Upper lobe of left lung (tissue), 4 donors: ENCODE measurements around the gene CNN2.

Experiments
- EP300 ChIP-seq, 4 donors: sonication (generic); formaldehyde crosslinking; IDR thresholded peaks; one replicate each; pipeline ENCODE4 v1.5.1; 2017; ENCODE audit warnings: antibody characterized with exemption in 4 of 4, control low read depth in 2 of 4
- TF ChIP-seq, protein P1 (sequence below), 6 experiments: fragments of 450-650 bp in 4 of 6; fragments of 200-600 bp in 2 of 6; sonication (generic) in 2 of 6; IDR thresholded peaks; one replicate each; pipeline ENCODE4 v1.5.1; 2016 to 2019; ENCODE audit warnings: antibody characterized with exemption in 6 of 6

DNA sequence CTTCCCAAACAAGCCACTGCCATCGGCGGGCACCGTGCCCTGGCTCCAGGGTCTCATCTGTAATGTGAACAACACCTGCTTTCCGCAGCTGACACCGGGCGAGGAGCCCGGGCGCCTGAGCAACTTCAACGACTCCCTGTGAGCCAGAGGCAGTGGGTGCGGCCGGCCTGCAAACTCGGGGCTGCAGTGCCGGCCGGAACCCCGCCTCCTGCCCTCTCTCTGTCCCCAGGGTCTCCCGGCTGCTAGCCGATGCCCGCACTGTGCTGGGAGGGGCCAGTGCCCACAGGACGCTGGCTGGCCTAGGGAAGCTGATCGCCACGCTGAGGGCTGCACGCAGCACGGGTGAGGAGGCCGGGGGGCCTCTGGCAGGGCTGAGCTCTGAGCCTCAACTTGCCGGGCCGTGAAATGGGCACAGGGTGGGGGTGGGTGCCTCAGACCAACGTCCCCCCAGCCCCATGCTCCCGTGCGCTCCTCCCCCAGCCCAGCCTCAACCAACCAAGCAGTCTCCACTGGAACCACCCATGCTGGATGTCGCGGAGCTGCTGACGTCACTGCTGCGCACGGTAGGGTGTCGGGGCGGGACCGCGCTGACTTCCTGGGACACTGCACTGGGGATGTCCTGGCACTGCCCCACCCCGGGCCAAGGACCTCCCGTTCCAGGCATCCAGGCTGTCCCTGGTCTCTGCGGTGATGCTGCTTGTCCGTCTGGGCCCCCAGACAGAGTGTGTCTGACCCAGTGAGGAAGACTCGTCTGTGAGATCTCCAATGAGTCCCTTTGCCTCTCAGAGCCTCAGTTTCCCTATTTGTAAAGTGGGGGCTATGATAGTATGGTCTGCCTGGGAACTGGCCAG is 15.7 kb downstream of the CNN2 start:
- TF ChIP-seq, protein P1, sequence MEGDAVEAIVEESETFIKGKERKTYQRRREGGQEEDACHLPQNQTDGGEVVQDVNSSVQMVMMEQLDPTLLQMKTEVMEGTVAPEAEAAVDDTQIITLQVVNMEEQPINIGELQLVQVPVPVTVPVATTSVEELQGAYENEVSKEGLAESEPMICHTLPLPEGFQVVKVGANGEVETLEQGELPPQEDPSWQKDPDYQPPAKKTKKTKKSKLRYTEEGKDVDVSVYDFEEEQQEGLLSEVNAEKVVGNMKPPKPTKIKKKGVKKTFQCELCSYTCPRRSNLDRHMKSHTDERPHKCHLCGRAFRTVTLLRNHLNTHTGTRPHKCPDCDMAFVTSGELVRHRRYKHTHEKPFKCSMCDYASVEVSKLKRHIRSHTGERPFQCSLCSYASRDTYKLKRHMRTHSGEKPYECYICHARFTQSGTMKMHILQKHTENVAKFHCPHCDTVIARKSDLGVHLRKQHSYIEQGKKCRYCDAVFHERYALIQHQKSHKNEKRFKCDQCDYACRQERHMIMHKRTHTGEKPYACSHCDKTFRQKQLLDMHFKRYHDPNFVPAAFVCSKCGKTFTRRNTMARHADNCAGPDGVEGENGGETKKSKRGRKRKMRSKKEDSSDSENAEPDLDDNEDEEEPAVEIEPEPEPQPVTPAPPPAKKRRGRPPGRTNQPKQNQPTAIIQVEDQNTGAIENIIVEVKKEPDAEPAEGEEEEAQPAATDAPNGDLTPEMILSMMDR (IDR thresholded peaks at IDR 0.05): no peak
- TF ChIP-seq EP300 (IDR thresholded peaks at IDR 0.05): no peak
